HG02840 (cell line): ENCODE data around the gene KLF16.

Experiments
- ATAC-seq: cut with Tn5 transposase; IDR thresholded peaks from one replicate; pipeline ENCODE4 v1.9.1; 2021; ENCODE audit warnings: mild to moderate bottlenecking, moderate library complexity, moderate number of reproducible peaks; ENCODE audit not compliant: unreplicated experiment, low FRiP score

The KLF16 gene

GRCh38 chr19:1812426-1813191, 50.8 kb downstream of the KLF16 start:
- ATAC-seq = peak; percentile 63

GRCh38 chr19:1811942-1812425, 51.4 kb downstream of the KLF16 start, which contains the start of gene ATP8B3:
TSS of gene ATP8B3 (minus strand) at chr19:1812276. CDS start at chr19:1811736, 540 bp downstream.
- ATAC-seq = peak; percentile 5

GRCh38 chr19:1811472-1811894, 51.9 kb downstream of the KLF16 start:
- ATAC-seq = no peak

GRCh38 chr19:1810439-1811160, 52.8 kb downstream of the KLF16 start:
- ATAC-seq = no peak

- ATAC-seq = no peak
Measured at GRCh38 chr19:1809678-1810077, 53.7 kb downstream of the KLF16 start.

- no peak for ATAC-seq
Measured at GRCh38 chr19:1808395-1808731, 55.0 kb downstream of the KLF16 start.

GRCh38 chr19:1807695-1808394, 55.5 kb downstream of the KLF16 start:
- no peak for ATAC-seq

- ATAC-seq = no peak
Measured at GRCh38 chr19:1807030-1807694, 56.2 kb downstream of the KLF16 start.

- no peak for ATAC-seq
Measured at GRCh38 chr19:1806184-1807029, 57.0 kb downstream of the KLF16 start.

GRCh38 chr19:1805401-1806183, 57.8 kb downstream of the KLF16 start:
- no peak for ATAC-seq

- ATAC-seq = no peak
Measured at GRCh38 chr19:1804858-1805257, 58.5 kb downstream of the KLF16 start.
